Neural cell (in vitro differentiated cells): ENCODE results near the gene SFXN2. TPM values are rescaled to one million over a fixed set of nuclear protein-coding genes. Genes with fewer than 3 reads are reported as not detected.
A peak's percentile ranks its signal among the peaks of the same experiment; 100 is the strongest.

Experiments used
- H2AFZ ChIP-seq: fragments of 200-600, 300-800 bp; sonication (generic), shearing (Covaris generic); 2 replicates; pipeline ENCODE4 v1.6.0; 2014; ENCODE audit warnings: low read depth, mild to moderate bottlenecking, antibody characterized with exemption, low read length, moderate library complexity
- H3F3A ChIP-seq: fragments of 200-600 bp; shearing (Covaris generic); 2 replicates; pipeline ENCODE4 v1.6.1; 2016; ENCODE audit warnings: mild to moderate bottlenecking, moderate library complexity, mixed read lengths, antibody characterized with exemption, low read length; ENCODE audit not compliant: insufficient read depth, poor library complexity, severe bottlenecking
- H3K27ac ChIP-seq: fragments of 200-600, 300-800 bp; sonication (generic), shearing (Covaris generic); 2 replicates; pipeline ENCODE4 v1.5.1; 2014; ENCODE audit warnings: mild to moderate bottlenecking, low read length, moderate library complexity
- H3K27me3 ChIP-seq: fragments of 300-800, 200-600 bp; sonication (generic), shearing (Covaris generic); 2 replicates; pipeline ENCODE4 v1.6.0; 2014; ENCODE audit warnings: mild to moderate bottlenecking, low read depth, low read length, moderate library complexity; ENCODE audit not compliant: insufficient read depth
- H3K36me3 ChIP-seq: fragments of 300-800, 200-600 bp; sonication (generic), shearing (Covaris generic); 2 replicates; pipeline ENCODE4 v1.5.1; 2014; ENCODE audit warnings: mild to moderate bottlenecking, antibody characterized with exemption, low read length, moderate library complexity; ENCODE audit not compliant: insufficient read depth
- H3K4me2 ChIP-seq: fragments of 300-800, 200-600 bp; sonication (generic), shearing (Covaris generic); 2 replicates; pipeline ENCODE4 v1.6.0; 2014; ENCODE audit warnings: mild to moderate bottlenecking, low read length
- H3K4me3 ChIP-seq: fragments of 300-800, 200-600 bp; sonication (generic), shearing (Covaris generic); 2 replicates; pipeline ENCODE4 v1.5.1; 2014; ENCODE audit warnings: mild to moderate bottlenecking, low read length, moderate library complexity
- H3K79me2 ChIP-seq: fragments of 200-600 bp; shearing (Covaris generic); replicated peaks from 2 replicates; pipeline ENCODE4 v1.6.0; 2014; ENCODE audit warnings: mild to moderate bottlenecking, low read length, moderate library complexity; ENCODE audit not compliant: insufficient read depth
- H3K9ac ChIP-seq: fragments of 300-800, 200-600 bp; sonication (generic), shearing (Covaris generic); 2 replicates; pipeline ENCODE4 v1.6.1; 2016; ENCODE audit warnings: mild to moderate bottlenecking, low read length, mixed read lengths
- H3K9me2 ChIP-seq: fragments of 200-600 bp; shearing (Covaris generic); 2 replicates; pipeline ENCODE4 v1.6.1; 2016; ENCODE audit warnings: mild to moderate bottlenecking, low read length, mixed read lengths; ENCODE audit not compliant: insufficient read depth
- H3K9me3 ChIP-seq: fragments of 200-600, 300-800 bp; sonication (generic), shearing (Covaris generic); 2 replicates; pipeline ENCODE4 v1.6.1; 2016; ENCODE audit warnings: mild to moderate bottlenecking, mixed run types, low read length, moderate library complexity, mixed read lengths
- H4K20me1 ChIP-seq: fragments of 200-600 bp; shearing (Covaris generic); 2 replicates; pipeline ENCODE4 v1.6.1; 2016; ENCODE audit warnings: mild to moderate bottlenecking, mixed run types; ENCODE audit not compliant: insufficient read depth
- EP300 ChIP-seq: fragments of 450-650 bp; conservative IDR thresholded peaks from 2 replicates; pipeline ENCODE4 v1.6.1; 2014; ENCODE audit warnings: antibody characterized with exemption, mild to moderate bottlenecking, moderate library complexity; ENCODE audit not compliant: poor library complexity, severe bottlenecking
- EZH2 ChIP-seq: fragments of 200-600, 300-800 bp; shearing (Covaris generic), sonication (generic); IDR thresholded peaks from 2 replicates; pipeline ENCODE4 v1.6.1; 2014; ENCODE audit warnings: antibody characterized with exemption, low read length, borderline replicate concordance, mild to moderate bottlenecking; ENCODE audit not compliant: insufficient read depth, poor library complexity, severe bottlenecking
- MXI1 ChIP-seq: fragments of 450-650 bp; conservative IDR thresholded peaks from 2 replicates; pipeline ENCODE4 v1.6.1; 2014; ENCODE audit warnings: antibody characterized with exemption, mild to moderate bottlenecking; ENCODE audit not compliant: poor library complexity, severe bottlenecking
- POLR2AphosphoS5 ChIP-seq: IDR thresholded peaks from 2 replicates; pipeline ENCODE4 v1.6.1; 2012
- RAD21 ChIP-seq: fragments of 450-650 bp; conservative IDR thresholded peaks from 2 replicates; pipeline ENCODE4 v1.6.1; 2014; ENCODE audit warnings: antibody characterized with exemption, mild to moderate bottlenecking, moderate library complexity
- SMC3 ChIP-seq: fragments of 450-650 bp; conservative IDR thresholded peaks from 2 replicates; pipeline ENCODE4 v1.6.1; 2014; ENCODE audit warnings: antibody characterized with exemption, mild to moderate bottlenecking, moderate library complexity; ENCODE audit not compliant: poor library complexity
- TAF1 ChIP-seq: IDR thresholded peaks from 2 replicates; pipeline ENCODE4 v1.6.1; 2012; ENCODE audit warnings: low read depth
- polyA plus RNA-seq: library from polyadenylated mRNA; depleted of rRNA; stranded (reverse); fragments of >200 nt; gene quantifications from 2 replicates; pipeline ENCODE4 v1.2.3, GENCODE V29; 2014
- TF ChIP-seq, protein P1 (sequence below): fragments of 450-650 bp; IDR thresholded peaks from 2 replicates; pipeline ENCODE4 v1.5.1; 2014; ENCODE audit warnings: antibody characterized with exemption, mild to moderate bottlenecking, moderate library complexity; ENCODE audit not compliant: poor library complexity, severe bottlenecking
- TF ChIP-seq, protein P2 (sequence below): IDR thresholded peaks from 2 replicates; pipeline ENCODE4 v1.6.1; 2012; ENCODE audit warnings: borderline replicate concordance

Gene SFXN2
- polyA plus RNA-seq, 1 donor from 2014 or later, result 16.0 TPM

DNA sequence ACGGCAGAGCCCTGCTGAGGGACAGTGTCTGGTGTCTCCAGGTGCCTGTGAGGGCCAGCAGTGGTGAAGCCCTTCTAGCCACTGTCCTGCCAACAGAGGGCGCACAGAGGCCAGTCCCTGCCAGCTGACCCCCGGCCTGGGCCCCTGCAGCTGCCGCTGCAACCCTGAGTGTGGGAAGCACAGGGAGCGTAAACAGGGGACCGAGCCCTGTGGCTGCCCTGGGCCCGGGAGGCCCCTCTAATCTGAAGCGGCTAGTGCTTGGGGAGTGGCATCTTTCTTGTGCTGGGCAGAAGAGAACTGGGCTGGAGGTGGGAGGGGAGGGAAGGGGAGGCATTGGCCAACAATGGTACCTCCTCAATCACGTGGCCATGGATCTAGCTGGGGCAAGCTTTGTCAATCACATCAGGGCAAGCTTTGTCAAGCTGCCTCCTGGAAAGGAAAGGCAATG is 35.6 kb upstream of the SFXN2 start:
- H3K4me3 ChIP-seq, result no peak overlapping the region
- H3K9me2 ChIP-seq, result no peaks in the 10 kb centered on the region
- H3K9me3 ChIP-seq, result no peaks in the 10 kb centered on the region
- H3F3A ChIP-seq, result peaks cover 5% of the 10 kb centered on the region
- H4K20me1 ChIP-seq, result no peaks in the 10 kb centered on the region
- H2AFZ ChIP-seq, result no peak overlapping the region
- H3K4me2 ChIP-seq, result no peak overlapping the region
- TF ChIP-seq POLR2AphosphoS5 (no peak), EP300 (no peak), MXI1 (no peak)
- TF ChIP-seq, protein P1, sequence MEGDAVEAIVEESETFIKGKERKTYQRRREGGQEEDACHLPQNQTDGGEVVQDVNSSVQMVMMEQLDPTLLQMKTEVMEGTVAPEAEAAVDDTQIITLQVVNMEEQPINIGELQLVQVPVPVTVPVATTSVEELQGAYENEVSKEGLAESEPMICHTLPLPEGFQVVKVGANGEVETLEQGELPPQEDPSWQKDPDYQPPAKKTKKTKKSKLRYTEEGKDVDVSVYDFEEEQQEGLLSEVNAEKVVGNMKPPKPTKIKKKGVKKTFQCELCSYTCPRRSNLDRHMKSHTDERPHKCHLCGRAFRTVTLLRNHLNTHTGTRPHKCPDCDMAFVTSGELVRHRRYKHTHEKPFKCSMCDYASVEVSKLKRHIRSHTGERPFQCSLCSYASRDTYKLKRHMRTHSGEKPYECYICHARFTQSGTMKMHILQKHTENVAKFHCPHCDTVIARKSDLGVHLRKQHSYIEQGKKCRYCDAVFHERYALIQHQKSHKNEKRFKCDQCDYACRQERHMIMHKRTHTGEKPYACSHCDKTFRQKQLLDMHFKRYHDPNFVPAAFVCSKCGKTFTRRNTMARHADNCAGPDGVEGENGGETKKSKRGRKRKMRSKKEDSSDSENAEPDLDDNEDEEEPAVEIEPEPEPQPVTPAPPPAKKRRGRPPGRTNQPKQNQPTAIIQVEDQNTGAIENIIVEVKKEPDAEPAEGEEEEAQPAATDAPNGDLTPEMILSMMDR, result peak; percentile 48
- H3K79me2 ChIP-seq, result no peaks in the 10 kb centered on the region
- peaks cover 5% of the 10 kb centered on the region for H3K36me3 ChIP-seq
- no peak overlapping the region for H3K27ac ChIP-seq
- H3K27me3 ChIP-seq, result no peaks in the 10 kb centered on the region
- no peak overlapping the region for H3K9ac ChIP-seq

DNA sequence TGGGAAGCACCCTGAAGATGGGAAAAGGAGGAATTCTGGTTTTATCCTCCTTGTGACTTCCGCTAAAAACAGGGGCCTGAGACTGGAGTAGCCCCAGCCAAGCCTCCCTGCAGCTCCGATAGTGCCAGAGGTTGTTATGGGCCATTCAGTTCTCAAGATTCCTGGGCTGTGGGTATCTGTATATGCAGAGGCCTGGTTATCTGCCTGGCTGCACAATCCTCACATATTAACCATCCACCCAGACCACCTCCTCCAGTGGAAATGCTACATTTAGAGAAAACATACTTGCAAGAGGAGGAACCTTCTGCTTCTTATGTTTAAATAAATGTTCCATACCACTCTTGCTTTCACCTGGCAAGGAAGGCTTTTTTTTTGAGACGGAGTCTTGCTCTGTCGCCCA is 34.8 kb upstream of the SFXN2 start:
- Histone ChIP-seq H3K9me2 (no peaks in the 10 kb centered on the region), H3K79me2 (no peaks in the 10 kb centered on the region), H3K9ac (no peak overlapping the region), H3K27me3 (no peaks in the 10 kb centered on the region), H3F3A (peaks cover 5% of the 10 kb centered on the region), H4K20me1 (no peaks in the 10 kb centered on the region), H3K4me3 (no peak overlapping the region), H3K27ac (no peak overlapping the region), H3K36me3 (peaks cover 5% of the 10 kb centered on the region), H3K4me2 (no peak overlapping the region), H2AFZ (no peak overlapping the region), H3K9me3 (no peaks in the 10 kb centered on the region)
- no peak for TF ChIP-seq RAD21
- TF ChIP-seq, protein P1, result no peak
- no peak for TF ChIP-seq POLR2AphosphoS5
- TF ChIP-seq MXI1, result no peak
- TF ChIP-seq SMC3, result no peak
- TF ChIP-seq EZH2, result no peak
- no peak for TF ChIP-seq TAF1
- TF ChIP-seq, protein P2, sequence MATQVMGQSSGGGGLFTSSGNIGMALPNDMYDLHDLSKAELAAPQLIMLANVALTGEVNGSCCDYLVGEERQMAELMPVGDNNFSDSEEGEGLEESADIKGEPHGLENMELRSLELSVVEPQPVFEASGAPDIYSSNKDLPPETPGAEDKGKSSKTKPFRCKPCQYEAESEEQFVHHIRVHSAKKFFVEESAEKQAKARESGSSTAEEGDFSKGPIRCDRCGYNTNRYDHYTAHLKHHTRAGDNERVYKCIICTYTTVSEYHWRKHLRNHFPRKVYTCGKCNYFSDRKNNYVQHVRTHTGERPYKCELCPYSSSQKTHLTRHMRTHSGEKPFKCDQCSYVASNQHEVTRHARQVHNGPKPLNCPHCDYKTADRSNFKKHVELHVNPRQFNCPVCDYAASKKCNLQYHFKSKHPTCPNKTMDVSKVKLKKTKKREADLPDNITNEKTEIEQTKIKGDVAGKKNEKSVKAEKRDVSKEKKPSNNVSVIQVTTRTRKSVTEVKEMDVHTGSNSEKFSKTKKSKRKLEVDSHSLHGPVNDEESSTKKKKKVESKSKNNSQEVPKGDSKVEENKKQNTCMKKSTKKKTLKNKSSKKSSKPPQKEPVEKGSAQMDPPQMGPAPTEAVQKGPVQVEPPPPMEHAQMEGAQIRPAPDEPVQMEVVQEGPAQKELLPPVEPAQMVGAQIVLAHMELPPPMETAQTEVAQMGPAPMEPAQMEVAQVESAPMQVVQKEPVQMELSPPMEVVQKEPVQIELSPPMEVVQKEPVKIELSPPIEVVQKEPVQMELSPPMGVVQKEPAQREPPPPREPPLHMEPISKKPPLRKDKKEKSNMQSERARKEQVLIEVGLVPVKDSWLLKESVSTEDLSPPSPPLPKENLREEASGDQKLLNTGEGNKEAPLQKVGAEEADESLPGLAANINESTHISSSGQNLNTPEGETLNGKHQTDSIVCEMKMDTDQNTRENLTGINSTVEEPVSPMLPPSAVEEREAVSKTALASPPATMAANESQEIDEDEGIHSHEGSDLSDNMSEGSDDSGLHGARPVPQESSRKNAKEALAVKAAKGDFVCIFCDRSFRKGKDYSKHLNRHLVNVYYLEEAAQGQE, result no peak
- no peak for TF ChIP-seq EP300
